IPS-NIHi11 (cell line): Measurements from ENCODE around the gene CCDC7.
"Not testable (repeated sequence)": the region's sequence is repeated elsewhere in the genome, so short reads cannot be mapped to it uniquely, and the experiment has no call there.

Source experiments
- DNase-seq: peaks from one replicate; pipeline ENCODE4 v3.0.0; 2012; ENCODE audit warnings: mixed read lengths, low spot score

CCDC7 gene

GRCh38 chr10:32699683-32700082 is 253.7 kb downstream of the CCDC7 start:
- not testable (repeated sequence) for DNase-seq

DNA sequence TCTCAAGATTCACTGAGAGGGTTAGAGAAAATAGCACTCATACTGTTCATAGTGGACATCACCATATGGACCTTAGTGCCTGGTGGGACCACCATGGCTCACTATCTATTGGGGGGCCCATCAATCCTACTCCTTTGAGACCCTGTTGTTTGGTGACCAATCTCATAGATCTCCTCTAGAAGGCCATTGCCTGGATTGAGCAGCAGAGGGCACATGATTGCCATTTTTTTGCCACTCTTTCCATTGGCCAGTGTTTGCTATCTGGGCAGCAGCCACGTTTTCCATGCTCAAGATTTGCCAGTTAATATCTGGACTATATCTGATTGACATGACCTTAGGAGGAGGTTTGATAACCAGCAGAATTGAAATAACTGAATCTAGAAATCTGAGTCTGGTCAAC is 267.6 kb downstream of the CCDC7 start:
- no peak for DNase-seq

GRCh38 chr10:32731527-32731926 is 285.6 kb downstream of the CCDC7 start:
- no peak for DNase-seq

GRCh38 chr10:32738958-32739357 is 293.0 kb downstream of the CCDC7 start:
- DNase-seq: no peak

- no peak for DNase-seq
Measured at GRCh38 chr10:32744321-32744720, 298.4 kb downstream of the CCDC7 start.

GRCh38 chr10:32746869-32747268 is 300.9 kb downstream of the CCDC7 start:
- DNase-seq: no peak

GRCh38 chr10:32751582-32751981 is 305.6 kb downstream of the CCDC7 start:
- no peak for DNase-seq

DNA sequence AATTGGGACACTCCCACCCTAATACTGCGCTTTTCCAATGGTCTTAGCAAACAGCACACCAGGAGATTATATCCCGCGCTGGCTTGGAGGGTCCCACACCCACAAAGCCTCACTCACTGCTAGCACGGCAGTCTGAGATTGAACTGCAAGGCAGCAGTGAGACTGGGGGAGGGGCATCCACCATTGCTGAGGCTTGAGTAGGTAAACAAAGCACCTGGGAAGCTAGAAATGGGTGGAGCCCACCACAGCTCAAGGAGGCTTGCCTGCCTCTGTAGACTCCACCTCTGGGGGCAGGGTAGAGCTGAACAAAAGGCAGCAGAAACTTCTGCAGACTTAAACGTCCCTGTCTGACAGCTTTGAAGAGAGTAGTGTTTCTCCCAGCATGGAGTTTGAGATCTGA is 309.0 kb downstream of the CCDC7 start:
- DNase-seq: not testable (repeated sequence)

GRCh38 chr10:32771217-32771616 is 325.3 kb downstream of the CCDC7 start:
- DNase-seq: no peak

DNA sequence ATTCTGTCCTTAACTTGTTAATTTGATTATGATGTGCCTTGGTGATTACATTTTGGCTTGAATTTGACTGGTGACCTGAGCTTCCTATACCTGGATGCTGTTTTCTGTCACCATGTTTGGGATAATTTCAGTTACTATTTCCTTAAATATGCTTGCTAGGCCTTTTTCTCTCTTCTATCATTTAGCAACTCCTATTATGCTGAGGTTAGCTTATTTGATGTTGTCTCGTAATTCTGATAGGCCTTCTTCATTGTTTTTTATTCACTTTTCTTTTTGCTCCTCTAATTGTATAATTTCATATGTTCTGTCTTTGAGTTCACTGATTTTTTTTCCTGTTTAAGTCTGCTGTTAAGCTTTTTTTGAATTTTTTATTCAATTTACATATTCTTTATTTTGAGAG is 327.2 kb downstream of the CCDC7 start:
- DNase-seq: no peak

GRCh38 chr10:32786968-32787367 is 341.0 kb downstream of the CCDC7 start:
- no peak for DNase-seq

DNA sequence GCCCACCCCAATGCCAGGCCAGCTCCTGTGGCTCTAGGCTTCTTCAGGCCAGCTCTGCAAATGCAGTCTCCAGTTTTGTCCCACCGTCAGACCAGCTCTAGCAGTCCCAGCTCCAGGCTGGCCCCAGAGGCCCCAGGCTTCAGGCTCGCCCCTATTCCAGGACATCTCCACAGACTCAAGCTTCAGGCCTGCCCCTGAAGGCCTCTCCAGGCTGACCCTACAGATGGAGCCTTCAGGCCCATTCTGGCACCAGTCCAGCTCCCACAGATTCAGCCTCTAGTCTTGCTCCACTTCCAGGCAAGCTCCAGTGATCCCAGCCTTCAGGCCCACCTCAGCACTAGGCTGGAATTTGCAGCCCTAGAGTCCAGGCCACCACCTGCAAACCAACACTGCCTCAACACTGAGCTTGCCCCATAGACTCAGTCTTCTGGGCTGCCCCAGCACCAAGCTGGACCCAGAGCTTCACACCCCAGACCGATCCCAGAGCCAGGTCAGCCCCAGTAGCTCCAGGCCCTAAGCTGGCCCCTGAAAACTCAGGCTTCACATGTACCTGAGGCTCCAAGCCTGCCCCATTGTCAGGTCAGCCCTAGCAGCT is 341.8 kb downstream of the CCDC7 start:
- no peak for DNase-seq

- no peak for DNase-seq
Measured at GRCh38 chr10:32788359-32788758, 342.4 kb downstream of the CCDC7 start.

DNA sequence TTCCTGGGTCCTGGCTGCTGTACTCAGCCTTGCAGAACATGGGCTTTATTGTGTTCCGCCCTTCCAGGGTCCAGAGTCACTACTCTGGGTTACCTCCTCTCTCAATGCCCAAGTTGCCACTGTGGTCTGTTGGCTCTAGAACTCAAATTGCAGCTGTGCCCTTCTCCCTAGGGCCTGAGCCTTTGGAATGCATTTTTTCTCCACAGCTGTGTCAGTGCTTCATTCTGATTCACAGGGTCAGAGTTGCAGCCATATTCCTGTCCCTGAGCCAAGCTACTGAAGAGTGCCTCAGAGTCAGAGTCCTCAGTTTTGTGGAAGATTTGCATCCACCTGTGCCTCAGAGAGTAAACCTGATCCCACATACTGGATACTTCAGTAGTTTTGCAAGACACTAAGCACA is 344.5 kb downstream of the CCDC7 start:
- DNase-seq: no peak

GRCh38 chr10:32793033-32793432 is 347.1 kb downstream of the CCDC7 start:
- no peak for DNase-seq

DNA sequence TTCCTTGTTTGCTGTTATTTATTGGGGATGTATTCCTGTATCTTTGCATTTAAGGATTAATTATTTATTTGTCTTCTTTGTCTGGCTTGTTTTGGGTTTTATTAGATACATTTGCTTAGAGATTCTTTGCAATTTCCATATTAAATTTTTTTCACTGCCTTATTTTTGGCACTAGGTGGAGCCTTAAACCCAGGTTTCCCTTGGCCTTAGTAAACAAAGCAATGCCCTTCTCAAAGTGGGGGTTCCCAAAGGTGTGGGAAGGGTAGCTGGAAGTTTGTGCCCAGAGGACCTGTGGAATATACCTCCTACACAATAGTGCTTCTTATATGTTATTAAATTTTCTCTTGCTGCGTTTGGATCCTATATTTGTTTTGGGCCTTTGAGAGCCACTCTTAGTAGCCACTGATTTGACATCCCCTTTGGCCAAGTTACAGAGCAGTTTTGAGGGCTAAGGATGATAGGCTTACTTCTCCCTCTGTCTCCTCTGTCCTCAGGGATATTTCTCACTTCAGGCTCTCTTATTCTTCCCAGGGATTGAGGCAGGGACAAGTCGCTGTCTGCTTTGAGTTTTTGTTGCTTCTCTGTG is 349.8 kb downstream of the CCDC7 start:
- DNase-seq: peak; percentile 41

DNA sequence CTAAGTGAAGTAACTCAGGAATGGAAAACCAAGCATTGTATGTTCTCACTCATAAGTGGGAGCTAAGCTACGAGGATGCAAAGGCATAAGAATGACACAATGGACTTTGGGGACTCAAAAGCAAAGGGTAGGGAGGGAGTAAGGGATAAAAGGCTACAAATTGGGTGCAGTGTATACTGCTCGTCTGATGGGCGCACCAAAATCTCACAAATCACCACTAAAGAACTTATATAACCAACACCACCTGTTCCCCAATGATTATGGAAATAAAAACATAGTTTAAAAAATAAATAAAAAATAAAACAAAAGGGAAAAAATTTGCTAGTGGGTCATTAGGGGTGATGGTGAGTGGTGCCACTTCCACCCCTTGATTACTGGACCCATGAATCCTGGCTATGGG is 351.5 kb downstream of the CCDC7 start:
- not testable (repeated sequence) for DNase-seq

DNA sequence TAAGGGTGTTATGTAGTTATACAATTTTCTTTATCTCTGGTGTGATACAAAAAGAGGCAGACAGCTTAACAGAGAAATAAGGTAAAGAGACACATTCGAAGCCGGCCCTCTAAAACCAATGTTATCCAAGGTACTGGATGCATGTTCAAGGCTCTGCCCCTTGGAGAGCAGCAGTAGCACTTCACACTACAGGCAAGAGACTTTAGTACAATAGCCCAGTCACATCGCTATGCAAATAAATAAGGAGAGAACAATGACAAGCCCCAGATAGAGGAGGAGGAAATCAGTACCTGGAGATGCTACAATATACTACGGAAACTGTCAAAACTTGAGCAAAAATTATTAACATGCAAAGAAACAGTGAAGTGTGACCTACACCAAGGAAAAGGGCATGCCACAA is 401.0 kb downstream of the CCDC7 start:
- no peak for DNase-seq

DNA sequence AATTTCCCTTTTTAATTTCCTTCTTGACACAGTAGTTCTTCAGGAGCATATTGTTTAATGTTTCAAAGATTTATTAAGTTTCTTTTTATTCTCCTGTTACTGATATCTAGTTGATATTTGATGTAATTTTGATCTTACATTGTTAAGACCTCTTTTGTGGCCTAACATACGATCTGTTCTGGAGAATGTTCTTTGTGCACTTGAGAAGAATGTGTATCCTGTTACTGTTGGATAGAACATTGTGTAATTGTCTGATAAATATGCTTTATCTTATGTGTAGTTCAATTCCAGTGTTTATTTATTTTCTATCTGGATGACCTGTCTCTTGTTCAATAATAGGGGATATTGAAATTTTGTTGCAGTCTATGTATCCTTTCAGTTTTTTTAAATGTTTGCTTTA is 405.4 kb downstream of the CCDC7 start:
- DNase-seq: no peak

- no peak for DNase-seq
Measured at GRCh38 chr10:32854435-32854834, 408.5 kb downstream of the CCDC7 start.

GRCh38 chr10:32865170-32865569 is 419.2 kb downstream of the CCDC7 start:
- no peak for DNase-seq

DNA sequence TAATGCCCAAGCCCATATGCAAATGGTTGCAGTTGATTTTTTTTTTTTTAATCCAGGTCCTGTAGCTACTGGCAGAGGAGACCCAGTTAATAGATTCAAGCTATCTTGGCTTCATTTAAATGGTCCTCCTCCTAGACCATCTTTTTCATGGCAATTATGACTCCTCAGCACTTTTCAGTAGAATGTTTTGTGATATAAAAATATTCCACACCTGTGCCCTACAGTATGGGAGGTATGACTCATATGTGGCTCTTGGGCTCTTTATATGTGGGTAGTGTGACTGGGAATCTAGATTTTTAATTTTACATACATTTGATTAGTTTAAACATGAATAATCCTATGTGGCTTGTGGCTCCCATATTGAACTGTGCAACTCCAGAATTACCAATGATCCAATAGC is 432.0 kb downstream of the CCDC7 start:
- DNase-seq: no peak

DNA sequence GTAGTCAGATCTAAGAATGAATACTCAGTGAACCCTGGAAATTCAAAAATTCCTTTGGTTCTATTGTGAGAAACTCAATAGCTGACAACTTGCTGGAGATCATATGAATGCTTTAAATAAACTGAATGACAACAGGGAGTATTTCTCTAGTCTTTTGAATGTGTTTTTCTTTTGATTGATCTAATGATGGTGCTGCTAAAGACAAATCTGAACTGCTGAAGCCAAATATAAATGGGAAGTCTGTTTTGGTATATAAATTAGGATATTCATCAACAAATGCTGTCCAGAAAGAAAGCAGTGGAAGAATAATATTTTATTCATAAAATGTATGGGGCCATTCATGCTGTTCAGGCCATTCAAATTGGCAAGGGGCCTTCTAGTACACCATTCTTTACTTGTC is 432.7 kb downstream of the CCDC7 start:
- no peak for DNase-seq

GRCh38 chr10:32882076-32882475 is 436.1 kb downstream of the CCDC7 start:
- no peak for DNase-seq
